Caco-2 (cell line): ENCODE measurements around the gene KRTAP19-6. TPM values are rescaled to one million over a fixed set of nuclear protein-coding genes. Genes with fewer than 3 reads are reported as not detected.

ENCODE experiments used
- BruUV-seq: library from RNA; stranded (reverse); fragments of 400-500 nt; replicated peaks from 2 replicates; lab custom pipeline; 2021; lab: Mats Ljungman, UMichigan
- CTCF ChIA-PET: fragments of 300-600 bp; sonication (Branson Sonifier 250); formaldehyde crosslinking; loops from one replicate; lab custom pipeline; 2022; ENCODE audit warnings: antibody characterized with exemption; lab: Charles Lee
- POLR2A ChIA-PET: fragments of 300-600 bp; sonication (Branson Sonifier 250); formaldehyde crosslinking; loops from one replicate; lab custom pipeline; 2022; ENCODE audit warnings: antibody characterized with exemption; lab: Charles Lee
- DNase-seq, 2 experiments: peaks; one replicate each; pipeline versions ENCODE4 v3.0.0 to v3.0.0-alpha.2; 2020 to 2022
- H3K27me3 ChIP-seq: replicated peaks from 2 replicates; pipeline ENCODE4 v1.6.0; 2011; ENCODE audit warnings: low read length; ENCODE audit not compliant: control insufficient read depth, insufficient read depth
- H3K36me3 ChIP-seq: 2 replicates; pipeline ENCODE4 v1.5.1; 2011; ENCODE audit warnings: low read length; ENCODE audit not compliant: control insufficient read depth, insufficient read depth
- H3K4me1 ChIP-seq: fragments of 250-450 bp; sonication (Bioruptor Pico); 2 replicates; pipeline ENCODE4 v1.5.1; 2020; ENCODE audit warnings: mild to moderate bottlenecking
- H3K4me3 ChIP-seq: 2 replicates; pipeline ENCODE4 v1.5.1; 2011; ENCODE audit warnings: low read depth, mild to moderate bottlenecking, control low read depth, low read length
- H3K9me3 ChIP-seq: fragments of 250-450 bp; sonication (Bioruptor Pico); 2 replicates; pipeline ENCODE4 v1.5.1; 2020; ENCODE audit warnings: mild to moderate bottlenecking, moderate library complexity
- H3K27ac Mint-ChIP-seq: one replicate; pipeline ENCODE4 v1.8.0; 2022; ENCODE audit warnings: mixed read lengths; ENCODE audit not compliant: unreplicated experiment
- H3K27me3 Mint-ChIP-seq: one replicate; pipeline ENCODE4 v1.8.0; 2022; ENCODE audit warnings: mixed read lengths; ENCODE audit not compliant: insufficient read depth, unreplicated experiment
- H3K36me3 Mint-ChIP-seq: one replicate; pipeline ENCODE4 v1.8.0; 2022; ENCODE audit warnings: mild to moderate bottlenecking, mixed read lengths; ENCODE audit not compliant: insufficient read depth, unreplicated experiment
- H3K4me1 Mint-ChIP-seq: one replicate; pipeline ENCODE4 v1.8.0; 2022; ENCODE audit warnings: low read depth, mixed read lengths; ENCODE audit not compliant: unreplicated experiment
- H3K4me3 Mint-ChIP-seq: one replicate; pipeline ENCODE4 v1.8.0; 2022; ENCODE audit warnings: mild to moderate bottlenecking, moderate library complexity, mixed read lengths; ENCODE audit not compliant: unreplicated experiment
- H3K9me3 Mint-ChIP-seq: one replicate; pipeline ENCODE4 v1.8.0; 2022; ENCODE audit warnings: mixed read lengths; ENCODE audit not compliant: unreplicated experiment
- intact Hi-C: fragments of 100-400 bp; cut with micrococcal nuclease; formaldehyde crosslinking; loops from one replicate; pipeline ENCODE4 v1.10.0; 2022; ENCODE audit not compliant: unreplicated experiment
- total RNA-seq: library from RNA; stranded (reverse); gene quantifications from 2 replicates; pipeline ENCODE4 v1.2.3, GENCODE V29; 2022
- TF ChIP-seq, protein P1 (sequence below), 2 experiments: fragments of 200-600 bp in 1 of 2; IDR thresholded peaks; 1 replicate in 1 of 2; 2 replicates in 1 of 2; pipeline versions ENCODE4 v1.5.1 to v1.8.0; 2011 to 2022; ENCODE audit warnings: antibody characterized with exemption in 1 of 2, control low read depth in 1 of 2, inconsistent platforms in 1 of 2, low read depth in 1 of 2, low read length in 1 of 2, mild to moderate bottlenecking in 1 of 2, moderate library complexity in 1 of 2; ENCODE audit not compliant: insufficient read depth in 1 of 2, severe bottlenecking in 1 of 2, unreplicated experiment in 1 of 2

Gene KRTAP19-6
- total RNA-seq, 1 experiment from 2014 or later, result not detected

DNA sequence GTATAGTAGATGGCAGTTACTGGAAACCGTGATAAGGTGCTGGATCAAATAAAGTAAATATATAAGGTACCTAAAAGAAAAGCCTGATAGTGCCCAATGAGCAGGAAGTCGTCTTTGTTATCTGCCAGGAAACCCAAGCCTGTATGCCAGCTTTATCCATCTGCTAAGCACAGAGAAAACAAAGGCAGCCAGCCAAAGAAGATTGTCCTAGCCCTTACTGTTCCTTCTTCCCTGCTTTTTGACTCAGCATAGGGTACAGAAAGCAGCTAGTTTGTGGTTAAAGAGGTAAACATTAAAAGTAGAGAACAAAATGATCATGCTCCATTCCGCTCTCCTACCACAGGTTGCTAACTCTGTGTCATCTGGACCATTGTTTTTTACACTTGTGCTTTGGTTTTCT, 38.5 kb upstream of the KRTAP19-6 start:
- no peaks in the 10 kb centered on the region for H3K27me3 ChIP-seq
- Mint-ChIP-seq H3K27me3 (peaks cover 5% of the 10 kb centered on the region), H3K4me1 (no peaks in the 10 kb centered on the region), H3K4me3 (no peak overlapping the region), H3K27ac (no peak overlapping the region), H3K9me3 (no peaks in the 10 kb centered on the region), H3K36me3 (no peaks in the 10 kb centered on the region)
- CTCF ChIA-PET, result no interaction called here
- H3K4me3 ChIP-seq, result no peak overlapping the region
- DNase-seq, result no peak
- BruUV-seq, result no TSS peak
- intact Hi-C loops, result no loop called here
- H3K9me3 ChIP-seq, result no peaks in the 10 kb centered on the region
- POLR2A ChIA-PET, result no interaction called here
- H3K4me1 ChIP-seq, result no peaks in the 10 kb centered on the region
- H3K36me3 ChIP-seq, result no peaks in the 10 kb centered on the region
- TF ChIP-seq, protein P1, sequence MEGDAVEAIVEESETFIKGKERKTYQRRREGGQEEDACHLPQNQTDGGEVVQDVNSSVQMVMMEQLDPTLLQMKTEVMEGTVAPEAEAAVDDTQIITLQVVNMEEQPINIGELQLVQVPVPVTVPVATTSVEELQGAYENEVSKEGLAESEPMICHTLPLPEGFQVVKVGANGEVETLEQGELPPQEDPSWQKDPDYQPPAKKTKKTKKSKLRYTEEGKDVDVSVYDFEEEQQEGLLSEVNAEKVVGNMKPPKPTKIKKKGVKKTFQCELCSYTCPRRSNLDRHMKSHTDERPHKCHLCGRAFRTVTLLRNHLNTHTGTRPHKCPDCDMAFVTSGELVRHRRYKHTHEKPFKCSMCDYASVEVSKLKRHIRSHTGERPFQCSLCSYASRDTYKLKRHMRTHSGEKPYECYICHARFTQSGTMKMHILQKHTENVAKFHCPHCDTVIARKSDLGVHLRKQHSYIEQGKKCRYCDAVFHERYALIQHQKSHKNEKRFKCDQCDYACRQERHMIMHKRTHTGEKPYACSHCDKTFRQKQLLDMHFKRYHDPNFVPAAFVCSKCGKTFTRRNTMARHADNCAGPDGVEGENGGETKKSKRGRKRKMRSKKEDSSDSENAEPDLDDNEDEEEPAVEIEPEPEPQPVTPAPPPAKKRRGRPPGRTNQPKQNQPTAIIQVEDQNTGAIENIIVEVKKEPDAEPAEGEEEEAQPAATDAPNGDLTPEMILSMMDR (IDR thresholded peaks at IDR 0.05; ENCODE audit: insufficient read depth in 1 of 2, low read depth in 1 of 2, low read length in 1 of 2, severe bottlenecking in 1 of 2, unreplicated experiment in 1 of 2), result no peak

DNA sequence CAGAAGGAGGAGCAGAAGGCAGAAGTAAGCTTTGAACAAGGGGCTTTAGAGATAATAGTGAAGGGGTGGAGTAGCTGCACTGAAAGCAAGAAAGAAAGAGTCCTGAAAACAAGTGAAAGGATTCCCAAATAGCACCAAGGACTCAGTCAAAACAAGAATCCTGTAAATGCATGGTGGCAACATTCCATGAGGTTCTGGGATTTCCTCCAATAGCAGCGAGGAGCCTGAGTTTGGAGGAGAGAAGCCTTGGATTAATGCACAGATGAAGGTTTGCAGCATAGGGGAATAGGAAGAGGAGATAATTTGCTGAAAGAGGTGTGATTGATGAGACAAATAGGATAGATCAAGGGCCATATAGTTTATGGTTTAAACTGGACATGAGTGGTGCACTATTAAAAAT, 37.7 kb upstream of the KRTAP19-6 start:
- ChIA-PET POLR2A (no interaction called here), CTCF (no interaction called here)
- no peaks in the 10 kb centered on the region for H3K9me3 Mint-ChIP-seq
- peaks cover 5% of the 10 kb centered on the region for H3K27me3 Mint-ChIP-seq
- H3K4me1 Mint-ChIP-seq, result no peaks in the 10 kb centered on the region
- no peak overlapping the region for H3K27ac Mint-ChIP-seq
- H3K36me3 Mint-ChIP-seq, result no peaks in the 10 kb centered on the region
- no peaks in the 10 kb centered on the region for H3K27me3 ChIP-seq
- no peaks in the 10 kb centered on the region for H3K4me1 ChIP-seq
- intact Hi-C loops, result no loop called here
- DNase-seq, result no peak
- TF ChIP-seq, protein P1 (IDR thresholded peaks at IDR 0.05; ENCODE audit: insufficient read depth in 1 of 2, low read depth in 1 of 2, low read length in 1 of 2, severe bottlenecking in 1 of 2, unreplicated experiment in 1 of 2), result no peak
- H3K4me3 Mint-ChIP-seq, result no peak overlapping the region
- no peaks in the 10 kb centered on the region for H3K36me3 ChIP-seq
- H3K4me3 ChIP-seq, result no peak overlapping the region
- H3K9me3 ChIP-seq, result no peaks in the 10 kb centered on the region
- BruUV-seq, result no TSS peak

DNA sequence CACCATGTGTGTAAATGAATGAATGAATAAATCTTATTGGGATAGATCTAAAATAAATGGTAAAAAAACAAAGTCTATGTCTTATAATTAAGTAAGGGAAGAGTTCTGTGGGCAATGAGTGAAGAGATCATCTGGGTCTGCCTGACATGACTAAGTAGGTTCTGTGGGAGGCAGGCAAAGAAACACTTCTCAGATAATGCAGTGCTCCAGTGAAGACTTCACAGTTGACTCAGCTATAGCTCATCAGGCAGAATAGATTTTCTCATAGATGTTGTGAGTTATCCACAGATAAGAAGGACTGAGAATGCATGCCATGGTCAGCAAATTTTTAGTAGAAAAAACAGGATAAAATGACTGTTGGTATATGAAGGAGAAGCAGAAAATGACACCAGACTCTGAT, 36.1 kb upstream of the KRTAP19-6 start:
- Mint-ChIP-seq H3K4me1 (no peaks in the 10 kb centered on the region), H3K27ac (no peak overlapping the region), H3K9me3 (no peaks in the 10 kb centered on the region), H3K27me3 (peaks cover 3% of the 10 kb centered on the region), H3K36me3 (no peaks in the 10 kb centered on the region), H3K4me3 (no peak overlapping the region)
- no peak overlapping the region for H3K4me3 ChIP-seq
- CTCF ChIA-PET, result no interaction called here
- no peaks in the 10 kb centered on the region for H3K36me3 ChIP-seq
- no peaks in the 10 kb centered on the region for H3K27me3 ChIP-seq
- BruUV-seq, result no TSS peak
- intact Hi-C loops, result no loop called here
- TF ChIP-seq, protein P1 (IDR thresholded peaks at IDR 0.05; ENCODE audit: insufficient read depth in 1 of 2, low read depth in 1 of 2, low read length in 1 of 2, severe bottlenecking in 1 of 2, unreplicated experiment in 1 of 2), result no peak
- DNase-seq, result no peak
- no peaks in the 10 kb centered on the region for H3K9me3 ChIP-seq
- no peaks in the 10 kb centered on the region for H3K4me1 ChIP-seq
- POLR2A ChIA-PET, result no interaction called here
